HL-60 (cell line): ENCODE results near the gene NQO2.

Experiments used
- GABPA ChIP-seq: IDR thresholded peaks from 2 replicates; pipeline ENCODE4 v1.6.1; 2012; ENCODE audit warnings: low read depth
- POLR2AphosphoS5 ChIP-seq: IDR thresholded peaks from 2 replicates; pipeline ENCODE4 v1.6.1; 2012; ENCODE audit warnings: low read depth
- SPI1 ChIP-seq: IDR thresholded peaks from 2 replicates; pipeline ENCODE4 v1.6.1; 2012; ENCODE audit warnings: low read depth, mild to moderate bottlenecking, borderline replicate concordance
- TF ChIP-seq, protein P1 (sequence below): IDR thresholded peaks from one replicate; pipeline ENCODE4 v1.5.1; 2011; ENCODE audit warnings: low read length, control low read depth, inconsistent platforms; ENCODE audit not compliant: insufficient read depth
- TF ChIP-seq, protein P2 (sequence below): IDR thresholded peaks from 2 replicates; pipeline ENCODE4 v1.6.1; 2012; ENCODE audit warnings: low read depth; ENCODE audit not compliant: insufficient replicate concordance

DNA sequence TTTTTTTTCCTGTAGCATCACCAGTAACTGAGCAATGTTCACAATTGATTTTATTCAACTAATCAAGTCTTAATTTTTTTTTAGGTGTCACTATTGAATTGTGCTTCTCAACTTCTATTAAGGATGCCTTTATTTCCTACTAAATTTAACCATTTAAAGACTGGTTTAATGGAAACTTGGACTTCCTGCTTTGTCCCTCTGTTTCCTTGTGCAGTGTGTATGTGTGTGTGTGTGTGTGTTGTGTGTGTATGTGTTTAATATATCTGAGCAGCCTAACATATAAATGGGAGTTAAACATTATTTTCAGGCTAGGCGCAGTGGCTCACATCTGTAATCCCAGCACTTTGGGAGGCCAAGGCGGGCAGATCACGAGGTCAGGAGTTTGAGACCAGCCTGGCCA, 30.1 kb upstream of the NQO2 start:
- TF ChIP-seq, protein P1, sequence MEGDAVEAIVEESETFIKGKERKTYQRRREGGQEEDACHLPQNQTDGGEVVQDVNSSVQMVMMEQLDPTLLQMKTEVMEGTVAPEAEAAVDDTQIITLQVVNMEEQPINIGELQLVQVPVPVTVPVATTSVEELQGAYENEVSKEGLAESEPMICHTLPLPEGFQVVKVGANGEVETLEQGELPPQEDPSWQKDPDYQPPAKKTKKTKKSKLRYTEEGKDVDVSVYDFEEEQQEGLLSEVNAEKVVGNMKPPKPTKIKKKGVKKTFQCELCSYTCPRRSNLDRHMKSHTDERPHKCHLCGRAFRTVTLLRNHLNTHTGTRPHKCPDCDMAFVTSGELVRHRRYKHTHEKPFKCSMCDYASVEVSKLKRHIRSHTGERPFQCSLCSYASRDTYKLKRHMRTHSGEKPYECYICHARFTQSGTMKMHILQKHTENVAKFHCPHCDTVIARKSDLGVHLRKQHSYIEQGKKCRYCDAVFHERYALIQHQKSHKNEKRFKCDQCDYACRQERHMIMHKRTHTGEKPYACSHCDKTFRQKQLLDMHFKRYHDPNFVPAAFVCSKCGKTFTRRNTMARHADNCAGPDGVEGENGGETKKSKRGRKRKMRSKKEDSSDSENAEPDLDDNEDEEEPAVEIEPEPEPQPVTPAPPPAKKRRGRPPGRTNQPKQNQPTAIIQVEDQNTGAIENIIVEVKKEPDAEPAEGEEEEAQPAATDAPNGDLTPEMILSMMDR: no peak
- TF ChIP-seq, protein P2, sequence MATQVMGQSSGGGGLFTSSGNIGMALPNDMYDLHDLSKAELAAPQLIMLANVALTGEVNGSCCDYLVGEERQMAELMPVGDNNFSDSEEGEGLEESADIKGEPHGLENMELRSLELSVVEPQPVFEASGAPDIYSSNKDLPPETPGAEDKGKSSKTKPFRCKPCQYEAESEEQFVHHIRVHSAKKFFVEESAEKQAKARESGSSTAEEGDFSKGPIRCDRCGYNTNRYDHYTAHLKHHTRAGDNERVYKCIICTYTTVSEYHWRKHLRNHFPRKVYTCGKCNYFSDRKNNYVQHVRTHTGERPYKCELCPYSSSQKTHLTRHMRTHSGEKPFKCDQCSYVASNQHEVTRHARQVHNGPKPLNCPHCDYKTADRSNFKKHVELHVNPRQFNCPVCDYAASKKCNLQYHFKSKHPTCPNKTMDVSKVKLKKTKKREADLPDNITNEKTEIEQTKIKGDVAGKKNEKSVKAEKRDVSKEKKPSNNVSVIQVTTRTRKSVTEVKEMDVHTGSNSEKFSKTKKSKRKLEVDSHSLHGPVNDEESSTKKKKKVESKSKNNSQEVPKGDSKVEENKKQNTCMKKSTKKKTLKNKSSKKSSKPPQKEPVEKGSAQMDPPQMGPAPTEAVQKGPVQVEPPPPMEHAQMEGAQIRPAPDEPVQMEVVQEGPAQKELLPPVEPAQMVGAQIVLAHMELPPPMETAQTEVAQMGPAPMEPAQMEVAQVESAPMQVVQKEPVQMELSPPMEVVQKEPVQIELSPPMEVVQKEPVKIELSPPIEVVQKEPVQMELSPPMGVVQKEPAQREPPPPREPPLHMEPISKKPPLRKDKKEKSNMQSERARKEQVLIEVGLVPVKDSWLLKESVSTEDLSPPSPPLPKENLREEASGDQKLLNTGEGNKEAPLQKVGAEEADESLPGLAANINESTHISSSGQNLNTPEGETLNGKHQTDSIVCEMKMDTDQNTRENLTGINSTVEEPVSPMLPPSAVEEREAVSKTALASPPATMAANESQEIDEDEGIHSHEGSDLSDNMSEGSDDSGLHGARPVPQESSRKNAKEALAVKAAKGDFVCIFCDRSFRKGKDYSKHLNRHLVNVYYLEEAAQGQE: no peak
- no peak for TF ChIP-seq POLR2AphosphoS5
- TF ChIP-seq SPI1: no peak
- TF ChIP-seq GABPA: no peak
